CD8-positive, alpha-beta memory T cell (primary cell): ENCODE measurements around the gene SLC40A1. TPM values are rescaled to one million over a fixed set of nuclear protein-coding genes. Genes with fewer than 3 reads are reported as not detected.
"Not testable (repeated sequence)": the region's sequence is repeated elsewhere in the genome, so short reads cannot be mapped to it uniquely, and the experiment has no call there.

ENCODE experiments used
- CTCF ChIA-PET: fragments of 350-600 bp; sonication (Branson Sonifier 250); formaldehyde crosslinking; loops from one replicate; lab custom pipeline; 2021; ENCODE audit warnings: antibody characterized with exemption; lab: Charles Lee
- POLR2A ChIA-PET: fragments of 350-600 bp; sonication (Branson Sonifier 250); formaldehyde crosslinking; loops from one replicate; lab custom pipeline; 2021; ENCODE audit warnings: antibody characterized with exemption; lab: Charles Lee
- DNase-seq, 5 donors: peaks; one replicate each; pipeline versions ENCODE4 v3.0.0 to v3.0.0-alpha.2; 2020 to 2022; ENCODE audit warnings: mixed read lengths in 1 of 5
- H3K27ac ChIP-seq: one replicate; pipeline ENCODE4 v1.7.0; 2013; ENCODE audit warnings: low read depth, mild to moderate bottlenecking, low read length, moderate library complexity
- H3K27me3 ChIP-seq: 2 replicates; pipeline ENCODE4 v1.7.0; 2013; ENCODE audit warnings: low read length, mild to moderate bottlenecking; ENCODE audit not compliant: insufficient read depth, poor library complexity, severe bottlenecking
- H3K36me3 ChIP-seq: 2 replicates; pipeline ENCODE4 v1.7.0; 2013; ENCODE audit warnings: mild to moderate bottlenecking, low read length, moderate library complexity; ENCODE audit not compliant: insufficient read depth
- H3K4me1 ChIP-seq: 2 replicates; pipeline ENCODE4 v1.7.0; 2013; ENCODE audit warnings: mild to moderate bottlenecking, low read length, moderate library complexity; ENCODE audit not compliant: insufficient read depth
- H3K4me3 ChIP-seq: 2 replicates; pipeline ENCODE4 v1.7.0; 2013; ENCODE audit warnings: mild to moderate bottlenecking, low read length
- H3K9me3 ChIP-seq: 2 replicates; pipeline ENCODE4 v1.7.0; 2013; ENCODE audit warnings: mild to moderate bottlenecking, low read length
- H3K27ac Mint-ChIP-seq, 8 donors: one replicate each; pipeline ENCODE4 v1.8.0; 2020 to 2021; ENCODE audit warnings: mixed read lengths in 8 of 8, mild to moderate bottlenecking in 6 of 8, inconsistent platforms in 3 of 8, moderate library complexity in 3 of 8
- H3K27me3 Mint-ChIP-seq, 2 donors: one replicate each; pipeline ENCODE4 v1.8.0; 2020 to 2021; ENCODE audit warnings: mixed read lengths in 2 of 2, mild to moderate bottlenecking in 1 of 2, moderate library complexity in 1 of 2
- H3K36me3 Mint-ChIP-seq, 3 donors: one replicate each; pipeline ENCODE4 v1.8.0; 2020 to 2021; ENCODE audit warnings: mixed read lengths in 3 of 3, inconsistent platforms in 1 of 3, mild to moderate bottlenecking in 1 of 3
- H3K4me1 Mint-ChIP-seq, 3 donors: one replicate each; pipeline ENCODE4 v1.8.0; 2020 to 2021; ENCODE audit warnings: mixed read lengths in 3 of 3, inconsistent platforms in 1 of 3, mild to moderate bottlenecking in 1 of 3
- H3K4me3 Mint-ChIP-seq, 7 donors: one replicate each; pipeline ENCODE4 v1.8.0; 2020 to 2021; ENCODE audit warnings: mixed read lengths in 7 of 7, mild to moderate bottlenecking in 6 of 7, moderate library complexity in 4 of 7, inconsistent platforms in 2 of 7
- H3K9me3 Mint-ChIP-seq, 5 donors: one replicate each; pipeline ENCODE4 v1.8.0; 2020 to 2022; ENCODE audit warnings: mixed read lengths in 5 of 5, mild to moderate bottlenecking in 3 of 5, moderate library complexity in 2 of 5, inconsistent platforms in 1 of 5
- polyA plus RNA-seq: library from polyadenylated mRNA; unstranded; fragments of 300-500 nt; fragmentation: Illumina TruSeq; gene quantifications from one replicate; pipeline ENCODE4 v1.2.3, GENCODE V29; 2021
- total RNA-seq, 2 experiments: library from RNA; stranded (reverse); gene quantifications; one replicate each; pipeline ENCODE4 v1.2.3, GENCODE V29; 2021

The SLC40A1 gene
- total and polyA plus RNA-seq, 3 experiments from 2014 or later: 1.9 to 13.7 (median 2.7) TPM

DNA sequence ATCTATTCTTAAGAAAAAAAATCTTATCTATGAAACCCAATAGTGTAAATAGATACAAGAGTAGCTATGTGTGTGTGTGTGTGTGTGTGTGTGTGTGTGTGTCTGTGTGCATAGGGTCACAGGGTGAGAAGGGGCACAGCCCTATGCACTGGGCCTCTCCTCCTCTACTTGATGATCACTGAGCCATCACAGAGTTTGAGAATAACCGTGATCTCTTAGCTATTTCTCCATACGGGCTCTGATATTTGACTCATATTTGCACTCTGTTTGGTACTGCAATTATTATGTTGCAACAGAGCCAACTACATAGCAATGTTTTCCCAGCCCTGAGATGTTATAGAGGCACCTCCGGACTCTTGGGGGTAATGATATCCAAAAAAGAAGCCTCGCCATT is 28.8 kb upstream of the SLC40A1 start:
- CTCF ChIA-PET: no interaction called here
- no peaks in the 10 kb centered on the region for H3K27me3 Mint-ChIP-seq
- no peaks in the 10 kb centered on the region for H3K4me1 ChIP-seq
- H3K36me3 ChIP-seq: no peaks in the 10 kb centered on the region
- H3K9me3 ChIP-seq: no peaks in the 10 kb centered on the region
- no peaks in the 10 kb centered on the region for H3K36me3 Mint-ChIP-seq
- POLR2A ChIA-PET: no interaction called here
- H3K27ac ChIP-seq: no peak overlapping the region
- no peaks in the 10 kb centered on the region for H3K27me3 ChIP-seq
- no peaks in the 10 kb centered on the region for H3K4me1 Mint-ChIP-seq
- H3K4me3 ChIP-seq: no peak overlapping the region
- no peak overlapping the region for H3K4me3 Mint-ChIP-seq
- DNase-seq: no peak
- H3K27ac Mint-ChIP-seq: no peak overlapping the region
- H3K9me3 Mint-ChIP-seq: no peaks in the 10 kb centered on the region

DNA sequence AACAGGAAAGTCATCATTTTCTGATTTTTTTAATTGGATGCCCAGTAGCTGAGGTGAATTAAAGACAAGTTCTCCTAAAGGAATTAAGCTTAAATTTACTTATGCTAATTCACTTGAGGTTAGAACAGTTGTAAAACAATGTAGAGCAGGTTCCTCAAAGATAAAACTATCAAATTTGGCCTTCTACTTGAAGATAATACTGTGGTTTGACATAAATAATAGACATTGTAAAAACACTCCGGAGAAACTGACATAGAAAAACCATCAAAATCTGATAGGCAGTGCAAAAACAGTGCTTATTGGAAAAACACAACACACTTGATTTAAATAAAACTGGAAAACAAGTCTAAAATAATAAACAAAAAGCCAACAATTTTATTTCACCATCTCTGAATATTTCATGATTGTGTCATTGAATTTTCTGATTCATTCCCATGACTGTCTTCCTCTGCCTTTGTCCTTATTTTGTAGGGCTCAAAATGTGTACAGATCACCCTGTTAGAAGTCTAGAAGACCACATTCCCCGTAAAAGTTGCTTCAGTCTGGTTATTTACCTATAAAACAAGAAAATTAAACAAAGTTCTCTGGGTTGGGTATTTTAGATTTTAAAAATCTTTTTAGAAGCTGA is 28.3 kb upstream of the SLC40A1 start:
- CTCF ChIA-PET: no interaction called here
- no peak overlapping the region for H3K27ac ChIP-seq
- Mint-ChIP-seq H3K27me3 (no peaks in the 10 kb centered on the region), H3K36me3 (no peaks in the 10 kb centered on the region), H3K4me1 (no peaks in the 10 kb centered on the region), H3K9me3 (no peaks in the 10 kb centered on the region), H3K4me3 (no peak overlapping the region), H3K27ac (no peak overlapping the region)
- POLR2A ChIA-PET: no interaction called here
- no peak overlapping the region for H3K4me3 ChIP-seq
- no peak for DNase-seq
- no peaks in the 10 kb centered on the region for H3K9me3 ChIP-seq
- H3K27me3 ChIP-seq: no peaks in the 10 kb centered on the region
- no peaks in the 10 kb centered on the region for H3K4me1 ChIP-seq
- no peaks in the 10 kb centered on the region for H3K36me3 ChIP-seq

DNA sequence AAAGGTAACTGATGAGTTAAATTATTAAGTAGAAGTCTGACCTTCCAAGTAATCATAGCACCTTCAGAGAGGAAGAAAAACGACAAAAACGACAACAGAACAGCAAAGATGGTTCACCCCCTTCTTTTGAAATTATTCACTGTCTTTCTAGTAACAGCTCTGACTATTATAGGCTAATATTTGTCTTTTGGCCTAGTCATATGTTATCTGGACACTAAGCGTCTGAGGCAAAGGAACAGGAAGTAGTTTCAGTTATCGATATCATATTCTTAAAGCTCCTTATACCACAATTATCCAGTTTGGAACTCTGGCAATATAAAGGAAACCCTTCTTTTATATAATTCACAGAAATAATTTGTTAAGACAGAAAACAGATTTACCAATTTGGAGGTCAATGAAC is 27.6 kb upstream of the SLC40A1 start:
- no peak overlapping the region for H3K27ac ChIP-seq
- no peak overlapping the region for H3K4me3 Mint-ChIP-seq
- H3K27me3 ChIP-seq: no peaks in the 10 kb centered on the region
- ChIA-PET CTCF (interaction anchor here (1.2 kb wide), 1 partner anchor 50 kb away, joined by 3 read pairs; no protein-coding TSS in a partner anchor), POLR2A (no interaction called here)
- DNase-seq: no peak
- H3K36me3 ChIP-seq: no peaks in the 10 kb centered on the region
- H3K27me3 Mint-ChIP-seq: no peaks in the 10 kb centered on the region
- H3K27ac Mint-ChIP-seq: no peak overlapping the region
- no peaks in the 10 kb centered on the region for H3K36me3 Mint-ChIP-seq
- no peaks in the 10 kb centered on the region for H3K9me3 Mint-ChIP-seq
- no peak overlapping the region for H3K4me3 ChIP-seq
- H3K9me3 ChIP-seq: no peaks in the 10 kb centered on the region
- H3K4me1 Mint-ChIP-seq: no peaks in the 10 kb centered on the region
- no peaks in the 10 kb centered on the region for H3K4me1 ChIP-seq

DNA sequence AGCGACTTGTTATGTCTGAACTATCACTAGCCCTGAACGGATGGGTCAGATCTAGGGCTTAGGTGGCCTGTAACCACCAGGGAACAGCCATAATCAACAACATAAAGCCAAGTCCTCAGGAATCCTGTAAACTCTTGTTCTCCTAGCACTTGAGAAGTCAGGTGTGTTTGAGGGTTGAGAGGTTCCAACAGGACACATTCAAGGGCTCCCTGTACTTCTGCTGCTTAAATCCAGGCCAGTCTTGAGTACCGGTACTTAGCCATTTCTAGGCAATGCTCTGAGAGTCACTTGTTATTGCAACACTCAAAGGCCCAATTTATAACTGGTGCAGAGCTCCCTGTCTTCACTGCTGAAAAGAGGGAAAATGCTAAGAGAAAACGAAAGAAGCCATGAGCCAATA is 21.6 kb upstream of the SLC40A1 start:
- H3K4me1 ChIP-seq: no peaks in the 10 kb centered on the region
- Mint-ChIP-seq H3K4me1 (no peaks in the 10 kb centered on the region), H3K36me3 (no peaks in the 10 kb centered on the region), H3K27ac (peak overlapping the region in 1 of 8 donors; percentile 47), H3K27me3 (no peaks in the 10 kb centered on the region), H3K4me3 (no peak overlapping the region), H3K9me3 (no peaks in the 10 kb centered on the region)
- no peak for DNase-seq
- no peaks in the 10 kb centered on the region for H3K27me3 ChIP-seq
- no peak overlapping the region for H3K4me3 ChIP-seq
- no peaks in the 10 kb centered on the region for H3K9me3 ChIP-seq
- POLR2A ChIA-PET: no interaction called here
- H3K36me3 ChIP-seq: no peaks in the 10 kb centered on the region
- CTCF ChIA-PET: no interaction called here
- H3K27ac ChIP-seq: no peak overlapping the region

DNA sequence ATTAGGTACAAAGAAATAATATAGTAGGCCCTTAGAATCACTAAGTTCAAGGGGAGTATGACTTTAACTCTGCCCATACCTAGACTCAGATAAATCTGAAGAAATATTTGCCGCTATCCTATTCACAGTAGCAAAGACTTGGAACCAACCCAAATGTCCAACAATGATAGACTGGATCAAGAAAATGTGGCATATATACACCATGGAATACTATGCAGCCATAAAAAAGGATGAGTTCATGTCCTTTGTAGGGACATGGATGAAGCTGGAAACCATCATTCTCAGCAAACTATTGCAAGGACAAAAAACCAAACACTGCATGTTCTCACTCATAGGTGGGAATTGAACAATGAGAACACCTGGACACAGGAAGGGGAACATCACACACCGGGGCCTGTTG is 21.1 kb upstream of the SLC40A1 start:
- H3K27ac ChIP-seq, H3K4me3 ChIP-seq, H3K27ac Mint-ChIP-seq, DNase-seq, H3K9me3 Mint-ChIP-seq, H3K36me3 Mint-ChIP-seq, H3K4me1 ChIP-seq, POLR2A ChIA-PET, H3K4me1 Mint-ChIP-seq, H3K27me3 Mint-ChIP-seq, H3K4me3 Mint-ChIP-seq, H3K27me3 ChIP-seq, H3K9me3 ChIP-seq, CTCF ChIA-PET, H3K36me3 ChIP-seq: not testable (repeated sequence)

DNA sequence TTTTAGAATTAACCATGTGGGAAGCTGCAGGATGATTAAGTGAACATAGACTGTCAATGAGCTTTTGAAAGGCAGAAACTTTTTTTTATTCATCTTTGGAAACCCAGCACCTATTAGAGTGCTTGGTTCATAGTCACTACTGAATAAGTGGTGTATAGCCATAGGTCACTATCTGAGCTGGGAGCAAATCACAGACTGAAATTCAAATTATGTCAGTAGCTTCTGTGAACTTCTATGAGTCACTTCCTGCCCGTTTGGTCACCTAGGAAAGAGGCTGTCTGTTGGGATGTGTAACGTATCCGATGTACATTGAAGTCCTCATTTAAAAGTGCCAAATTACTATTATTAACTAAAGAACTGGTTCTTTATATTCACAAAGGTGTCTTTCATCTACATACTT is 20.5 kb upstream of the SLC40A1 start:
- H3K27me3 Mint-ChIP-seq: no peaks in the 10 kb centered on the region
- CTCF ChIA-PET: no interaction called here
- no peaks in the 10 kb centered on the region for H3K4me1 Mint-ChIP-seq
- POLR2A ChIA-PET: no interaction called here
- H3K9me3 Mint-ChIP-seq: no peaks in the 10 kb centered on the region
- no peaks in the 10 kb centered on the region for H3K36me3 ChIP-seq
- DNase-seq: no peak
- H3K9me3 ChIP-seq: no peaks in the 10 kb centered on the region
- no peaks in the 10 kb centered on the region for H3K27me3 ChIP-seq
- no peak overlapping the region for H3K4me3 Mint-ChIP-seq
- no peaks in the 10 kb centered on the region for H3K36me3 Mint-ChIP-seq
- H3K27ac Mint-ChIP-seq: no peak overlapping the region
- no peaks in the 10 kb centered on the region for H3K4me1 ChIP-seq
- no peak overlapping the region for H3K27ac ChIP-seq
- no peak overlapping the region for H3K4me3 ChIP-seq

DNA sequence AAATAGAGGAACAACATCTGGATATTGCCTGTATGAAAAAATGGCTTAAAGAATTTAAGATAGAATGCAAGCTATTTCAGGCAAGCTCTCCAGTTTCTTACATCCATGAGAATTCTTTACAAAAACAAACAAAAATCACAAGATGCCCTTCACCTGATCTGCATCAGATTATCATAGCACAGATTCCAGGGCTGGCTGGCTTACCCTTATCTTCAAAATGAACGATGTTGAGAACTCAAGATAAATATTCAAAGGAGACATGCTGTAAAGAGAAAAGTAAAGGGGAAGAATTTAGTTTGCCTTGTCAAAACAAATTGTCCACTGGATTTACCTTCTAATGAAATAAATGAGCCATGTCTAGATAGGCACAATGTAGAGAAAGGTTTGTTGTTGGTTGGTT is 18.7 kb upstream of the SLC40A1 start:
- Histone ChIP-seq H3K27me3 (no peaks in the 10 kb centered on the region), H3K9me3 (no peaks in the 10 kb centered on the region), H3K4me3 (no peak overlapping the region), H3K4me1 (no peaks in the 10 kb centered on the region), H3K27ac (no peak overlapping the region), H3K36me3 (no peaks in the 10 kb centered on the region)
- H3K27me3 Mint-ChIP-seq: no peaks in the 10 kb centered on the region
- H3K4me1 Mint-ChIP-seq: no peaks in the 10 kb centered on the region
- CTCF ChIA-PET: no interaction called here
- no peak overlapping the region for H3K27ac Mint-ChIP-seq
- POLR2A ChIA-PET: no interaction called here
- no peak overlapping the region for H3K4me3 Mint-ChIP-seq
- no peaks in the 10 kb centered on the region for H3K36me3 Mint-ChIP-seq
- DNase-seq: no peak
- no peaks in the 10 kb centered on the region for H3K9me3 Mint-ChIP-seq

DNA sequence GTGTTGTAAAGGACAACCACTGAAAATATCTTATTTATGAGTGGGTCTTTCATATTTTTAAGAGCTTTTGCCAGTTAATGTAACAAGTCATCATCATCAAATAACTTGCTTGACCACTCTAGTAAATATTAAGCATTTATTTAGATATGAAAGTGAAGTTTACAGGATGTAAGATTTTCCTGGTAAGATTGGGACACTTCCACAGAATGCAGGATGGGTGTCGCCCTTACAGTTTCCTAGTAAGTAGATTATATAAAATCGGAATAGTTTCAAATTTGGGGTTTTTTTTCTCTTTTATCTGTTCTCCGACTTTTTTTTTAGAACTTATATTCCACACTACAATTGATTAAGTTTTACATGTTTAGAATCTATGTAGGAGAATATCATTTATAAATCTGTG is 14.8 kb upstream of the SLC40A1 start:
- Mint-ChIP-seq H3K9me3 (no peaks in the 10 kb centered on the region), H3K36me3 (no peaks in the 10 kb centered on the region), H3K27ac (no peak overlapping the region), H3K4me1 (peaks cover 21 to 26% (median 26%) of the 10 kb centered on the region in 3 donors), H3K27me3 (no peaks in the 10 kb centered on the region), H3K4me3 (no peak overlapping the region)
- no peak for DNase-seq
- Histone ChIP-seq H3K4me1 (peaks cover 16% of the 10 kb centered on the region), H3K27ac (no peak overlapping the region), H3K4me3 (no peak overlapping the region), H3K36me3 (no peaks in the 10 kb centered on the region), H3K9me3 (no peaks in the 10 kb centered on the region), H3K27me3 (no peaks in the 10 kb centered on the region)
- ChIA-PET POLR2A (no interaction called here), CTCF (no interaction called here)

DNA sequence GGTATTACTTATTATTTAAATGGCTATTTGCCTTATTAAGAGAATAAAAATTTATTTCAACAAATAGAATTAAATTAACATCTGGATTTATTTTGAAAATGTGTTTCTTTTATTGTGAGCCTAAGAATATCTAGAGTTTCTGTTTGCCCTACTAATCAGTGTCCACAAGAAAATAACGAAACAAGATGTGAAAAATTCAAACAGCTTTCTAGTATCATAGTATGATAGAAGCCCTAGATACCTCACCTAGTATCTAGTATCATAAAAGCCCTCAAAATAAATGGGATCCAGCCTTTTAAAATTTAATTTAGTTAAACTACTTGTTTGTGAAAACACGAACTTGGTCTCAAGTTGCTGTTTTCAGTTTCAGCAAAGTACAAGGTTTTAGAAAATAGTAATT is 13.7 kb upstream of the SLC40A1 start:
- Histone ChIP-seq H3K4me3 (no peak overlapping the region), H3K9me3 (no peaks in the 10 kb centered on the region), H3K36me3 (no peaks in the 10 kb centered on the region), H3K4me1 (peaks cover 16% of the 10 kb centered on the region), H3K27ac (no peak overlapping the region), H3K27me3 (no peaks in the 10 kb centered on the region)
- no peak for DNase-seq
- Mint-ChIP-seq H3K27me3 (no peaks in the 10 kb centered on the region), H3K4me1 (peaks cover 21 to 31% (median 29%) of the 10 kb centered on the region in 3 donors), H3K27ac (no peak overlapping the region), H3K9me3 (no peaks in the 10 kb centered on the region), H3K36me3 (peaks cover 0 to 3% (median 0%) of the 10 kb centered on the region in 3 donors), H3K4me3 (no peak overlapping the region)
- ChIA-PET CTCF (no interaction called here), POLR2A (no interaction called here)
